Mesenchymal stem cell (in vitro differentiated cells and primary cell): ENCODE results near the gene ASPG.
A peak's percentile ranks its signal among the peaks of the same experiment; 100 is the strongest.

Experiments
- DNase-seq: peaks from one replicate; pipeline ENCODE4 v3.0.0-alpha.2; 2013
- H2AFZ ChIP-seq: one replicate; pipeline ENCODE4 v1.6.1; 2013; ENCODE audit warnings: low read depth, mild to moderate bottlenecking, control low read depth, inconsistent platforms, low read length, moderate library complexity
- H2AK5ac ChIP-seq: 2 replicates; pipeline ENCODE4 v1.6.1; 2013; ENCODE audit warnings: low read length, moderate library complexity, mild to moderate bottlenecking, inconsistent platforms; ENCODE audit not compliant: severe bottlenecking
- H2BK120ac ChIP-seq: one replicate; pipeline ENCODE4 v1.6.1; 2013; ENCODE audit warnings: low read depth, mild to moderate bottlenecking, inconsistent platforms, low read length, moderate library complexity
- H2BK12ac ChIP-seq, 2 experiments: one replicate each; pipeline ENCODE4 v1.6.1; 2013; ENCODE audit warnings: inconsistent platforms in 2 of 2, low read length in 2 of 2, mild to moderate bottlenecking in 2 of 2, moderate library complexity in 2 of 2, control low read depth in 1 of 2
- H2BK15ac ChIP-seq: one replicate; pipeline ENCODE4 v1.6.1; 2013; ENCODE audit warnings: mild to moderate bottlenecking, low read depth, inconsistent platforms; ENCODE audit not compliant: poor library complexity, severe bottlenecking
- H2BK5ac ChIP-seq: 2 replicates; pipeline ENCODE4 v1.6.1; 2013; ENCODE audit warnings: low read depth, mild to moderate bottlenecking, low read length, control low read depth, inconsistent platforms; ENCODE audit not compliant: poor library complexity, severe bottlenecking
- H3K14ac ChIP-seq, 2 experiments: one replicate each; pipeline ENCODE4 v1.6.1; 2013; ENCODE audit warnings: inconsistent platforms in 2 of 2, low read length in 2 of 2, control low read depth in 1 of 2, mild to moderate bottlenecking in 1 of 2, moderate library complexity in 1 of 2
- H3K18ac ChIP-seq, 2 experiments: one replicate each; pipeline ENCODE4 v1.6.1; 2013; ENCODE audit warnings: inconsistent platforms in 2 of 2, low read length in 2 of 2, control low read depth in 1 of 2, low read depth in 1 of 2, mild to moderate bottlenecking in 1 of 2
- H3K23ac ChIP-seq, 2 experiments: one replicate each; pipeline ENCODE4 v1.6.1; 2013; ENCODE audit warnings: inconsistent platforms in 2 of 2, low read length in 2 of 2, mild to moderate bottlenecking in 2 of 2, moderate library complexity in 2 of 2, control low read depth in 1 of 2
- H3K27ac ChIP-seq: 2 replicates; pipeline ENCODE4 v1.5.1; 2013; ENCODE audit warnings: mild to moderate bottlenecking, moderate library complexity, low read length, control low read depth, inconsistent platforms; ENCODE audit not compliant: poor library complexity, severe bottlenecking
- H3K27me3 ChIP-seq, 2 experiments: 2 replicates each; pipeline versions ENCODE4 v1.6.1 to v1.7.0; 2013; ENCODE audit warnings: low read length in 2 of 2, mild to moderate bottlenecking in 2 of 2, moderate library complexity in 2 of 2, control low read depth in 1 of 2, inconsistent platforms in 1 of 2; ENCODE audit not compliant: control insufficient read depth in 1 of 2, insufficient read depth in 1 of 2
- H3K36me3 ChIP-seq, 2 experiments: 2 replicates each; pipeline versions ENCODE4 v1.6.1 to v1.7.0; 2013; ENCODE audit warnings: low read length in 2 of 2, control low read depth in 1 of 2, inconsistent platforms in 1 of 2, low read depth in 1 of 2, mild to moderate bottlenecking in 1 of 2; ENCODE audit not compliant: insufficient read depth in 2 of 2, control insufficient read depth in 1 of 2
- H3K4ac ChIP-seq, 2 experiments: one replicate each; pipeline ENCODE4 v1.6.1; 2013; ENCODE audit warnings: inconsistent platforms in 2 of 2, low read length in 2 of 2, mild to moderate bottlenecking in 2 of 2, moderate library complexity in 2 of 2, control low read depth in 1 of 2, low read depth in 1 of 2
- H3K4me1 ChIP-seq: 2 replicates; pipeline ENCODE4 v1.6.1; 2013; ENCODE audit warnings: low read depth, low read length, control low read depth; ENCODE audit not compliant: control insufficient read depth, insufficient read depth
- H3K4me2 ChIP-seq: 2 replicates; pipeline ENCODE4 v1.6.1; 2013; ENCODE audit warnings: low read length, mild to moderate bottlenecking, inconsistent platforms; ENCODE audit not compliant: poor library complexity, severe bottlenecking
- H3K4me3 ChIP-seq, 2 experiments: 2 replicates each; pipeline versions ENCODE4 v1.5.1 to v1.7.0; 2013; ENCODE audit warnings: low read length in 2 of 2, mild to moderate bottlenecking in 2 of 2, control low read depth in 1 of 2, low read depth in 1 of 2; ENCODE audit not compliant: insufficient read depth in 1 of 2
- H3K79me1 ChIP-seq: replicated peaks from 2 replicates; pipeline ENCODE4 v1.6.1; 2013; ENCODE audit warnings: mild to moderate bottlenecking, control low read depth, low read length, inconsistent platforms; ENCODE audit not compliant: poor library complexity, severe bottlenecking
- H3K9ac ChIP-seq: 2 replicates; pipeline ENCODE4 v1.7.0; 2013; ENCODE audit warnings: mild to moderate bottlenecking, low read length, moderate library complexity
- H3K9me3 ChIP-seq: 2 replicates; pipeline ENCODE4 v1.7.0; 2013; ENCODE audit warnings: mild to moderate bottlenecking, low read length; ENCODE audit not compliant: control insufficient read depth
- H4K8ac ChIP-seq: one replicate; pipeline ENCODE4 v1.6.1; 2013; ENCODE audit warnings: inconsistent platforms, mild to moderate bottlenecking, low read length, moderate library complexity
- H4K91ac ChIP-seq: one replicate; pipeline ENCODE4 v1.6.1; 2013; ENCODE audit warnings: mild to moderate bottlenecking, low read length, inconsistent platforms
- WGBS: methylation state at CpG from one replicate; pipeline ENCODE4 v1.1.7; 2013; ENCODE audit warnings: mixed read lengths; 5-methylcytosine and 5-hydroxymethylcytosine counted together

ASPG gene

GRCh38 chr14:104091927-104092771 is 6.6 kb downstream of the ASPG start:
- Histone ChIP-seq H3K4me1 (peaks cover 2% of the 10 kb centered on the region), H3K14ac (no peak overlapping the region), H4K8ac (no peak overlapping the region), H2BK5ac (no peak overlapping the region), H3K4me2 (no peak overlapping the region), H3K36me3 (no peaks in the 10 kb centered on the region), H2BK12ac (no peak overlapping the region), H2BK120ac (no peak overlapping the region), H3K27me3 (peaks cover 7 to 41% of the 10 kb centered on the region in 2 experiments), H2AFZ (no peak overlapping the region), H3K9me3 (no peaks in the 10 kb centered on the region), H2AK5ac (no peak overlapping the region), H3K27ac (no peak overlapping the region), H3K23ac (no peak overlapping the region), H3K4me3 (no peak overlapping the region), H3K79me1 (no peaks in the 10 kb centered on the region), H2BK15ac (no peak overlapping the region), H3K9ac (no peak overlapping the region), H3K4ac (no peak overlapping the region), H4K91ac (no peak overlapping the region), H3K18ac (no peak overlapping the region)
- 88% methylated on average over 23 of the region's 23 CpGs for WGBS
- DNase-seq: no peak

DNA sequence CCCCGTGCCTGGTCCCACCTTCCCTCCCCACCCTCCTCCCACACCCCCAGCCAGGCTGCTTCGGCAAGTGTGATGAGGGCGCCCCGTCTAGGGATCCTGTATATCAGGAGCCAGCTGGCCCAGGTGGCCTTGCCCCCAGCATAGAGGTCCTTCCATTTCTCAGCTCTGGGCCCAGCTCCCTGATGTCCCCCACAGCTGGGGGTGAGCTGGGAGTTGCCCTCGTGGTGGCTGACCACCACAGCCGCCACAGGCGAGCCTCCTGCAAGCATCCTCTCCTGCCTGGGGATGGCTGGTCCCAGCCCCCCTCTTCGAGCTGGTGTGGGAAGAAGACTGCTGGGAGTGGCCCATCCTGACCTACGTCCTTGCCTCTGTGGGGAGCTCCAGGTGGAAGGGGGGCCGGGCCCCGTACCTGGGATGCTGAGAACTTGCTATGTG is 7.4 kb downstream of the ASPG start:
- Histone ChIP-seq H3K36me3 (no peaks in the 10 kb centered on the region), H3K4me2 (no peak overlapping the region), H2AK5ac (no peak overlapping the region), H2BK15ac (no peak overlapping the region), H3K23ac (no peak overlapping the region), H3K14ac (no peak overlapping the region), H3K9ac (no peak overlapping the region), H2BK5ac (no peak overlapping the region), H3K4me3 (no peak overlapping the region), H3K4me1 (peaks cover 2% of the 10 kb centered on the region), H3K27ac (no peak overlapping the region), H3K18ac (no peak overlapping the region), H3K79me1 (no peaks in the 10 kb centered on the region), H2BK120ac (no peak overlapping the region), H4K8ac (no peak overlapping the region), H3K27me3 (peaks cover 5 to 34% of the 10 kb centered on the region in 2 experiments), H4K91ac (no peak overlapping the region), H3K9me3 (no peaks in the 10 kb centered on the region), H2AFZ (no peak overlapping the region), H3K4ac (no peak overlapping the region), H2BK12ac (no peak overlapping the region)
- no peak for DNase-seq
- WGBS: 85% methylated on average over 11 of the region's 11 CpGs

DNA sequence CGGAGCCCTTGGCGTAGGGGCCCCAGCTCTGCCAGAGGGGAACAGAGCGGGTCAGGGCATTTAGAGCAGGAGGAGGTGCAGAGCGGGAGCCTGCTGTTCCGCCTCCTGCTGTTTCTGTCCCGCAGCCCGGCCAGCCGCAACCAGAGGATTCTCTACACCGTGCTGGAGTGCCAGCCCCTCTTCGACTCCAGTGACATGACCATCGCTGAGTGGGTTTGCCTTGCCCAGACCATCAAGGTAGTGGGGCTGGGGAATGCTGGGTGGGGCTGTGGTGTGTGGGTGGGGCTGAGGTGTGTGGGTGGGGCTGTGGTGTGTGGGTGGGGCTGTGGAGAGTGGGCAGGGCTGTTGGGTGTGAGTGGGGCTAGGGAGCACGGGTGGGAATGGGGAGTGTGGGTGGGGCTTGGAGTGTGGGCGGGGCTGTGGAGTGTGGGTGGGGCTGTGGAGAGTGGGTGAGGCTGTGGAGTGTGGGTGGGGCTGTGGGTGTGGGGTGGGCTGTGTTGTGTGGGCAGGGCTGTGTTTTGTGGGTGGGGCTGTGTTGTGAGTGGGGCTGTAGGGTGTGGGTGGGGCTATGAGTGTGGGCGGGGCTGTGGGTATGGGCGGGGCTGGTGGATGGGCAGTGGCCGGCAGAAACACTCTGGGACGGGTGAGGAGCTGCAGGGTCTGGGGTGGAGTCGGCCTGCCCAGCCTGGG is 8.0 kb downstream of the ASPG start:
- Histone ChIP-seq H3K4me2 (no peak overlapping the region), H3K14ac (no peak overlapping the region), H3K18ac (no peak overlapping the region), H2BK5ac (no peak overlapping the region), H3K9me3 (no peaks in the 10 kb centered on the region), H3K4me1 (peaks cover 2% of the 10 kb centered on the region), H2AFZ (no peak overlapping the region), H3K79me1 (no peaks in the 10 kb centered on the region), H2BK12ac (no peak overlapping the region), H3K36me3 (no peaks in the 10 kb centered on the region), H2BK120ac (no peak overlapping the region), H3K4me3 (no peak overlapping the region), H3K9ac (no peak overlapping the region), H2AK5ac (no peak overlapping the region), H4K8ac (no peak overlapping the region), H3K27ac (no peak overlapping the region), H2BK15ac (no peak overlapping the region), H3K23ac (no peak overlapping the region), H3K27me3 (peaks cover 0 to 28% of the 10 kb centered on the region in 2 experiments), H3K4ac (no peak overlapping the region), H4K91ac (no peak overlapping the region)
- no peak for DNase-seq
- WGBS: 78% methylated on average over 18 of the region's 18 CpGs

- H2BK15ac ChIP-seq: peak overlapping the region; percentile 21
- no peak overlapping the region for H2BK120ac ChIP-seq
- WGBS: 67% methylated on average over 20 of the region's 20 CpGs
- no peak overlapping the region for H3K23ac ChIP-seq
- peaks cover 0 to 26% of the 10 kb centered on the region in 2 experiments for H3K27me3 ChIP-seq
- H3K4me3 ChIP-seq: no peak overlapping the region
- no peak overlapping the region for H3K14ac ChIP-seq
- no peaks in the 10 kb centered on the region for H3K79me1 ChIP-seq
- H3K18ac ChIP-seq: no peak overlapping the region
- DNase-seq: no peak
- H2BK12ac ChIP-seq: no peak overlapping the region
- H2AFZ ChIP-seq: no peak overlapping the region
- no peak overlapping the region for H2AK5ac ChIP-seq
- H4K91ac ChIP-seq: no peak overlapping the region
- H2BK5ac ChIP-seq: no peak overlapping the region
- H3K4ac ChIP-seq: no peak overlapping the region
- H4K8ac ChIP-seq: no peak overlapping the region
- H3K4me1 ChIP-seq: peaks cover 2% of the 10 kb centered on the region
- H3K9ac ChIP-seq: no peak overlapping the region
- H3K4me2 ChIP-seq: no peak overlapping the region
- no peaks in the 10 kb centered on the region for H3K9me3 ChIP-seq
- H3K27ac ChIP-seq: no peak overlapping the region
- H3K36me3 ChIP-seq: no peaks in the 10 kb centered on the region
Observed at GRCh38 chr14:104094056-104094708, 8.7 kb downstream of the ASPG start.
